Endothelial cell of umbilical vein (primary cell): ENCODE measurements around the gene ARHGAP42. TPM values are rescaled to one million over a fixed set of nuclear protein-coding genes. Genes with fewer than 3 reads are reported as not detected.

Experiments
- BruUV-seq: library from RNA; stranded (reverse); fragments of 400-500 nt; replicated peaks from 2 replicates; lab custom pipeline; 2021; lab: Mats Ljungman, UMichigan
- CTCF ChIA-PET: fragments of 300-600, 350-600 bp; sonication (Branson Sonifier 250); formaldehyde crosslinking; loops from one replicate; lab custom pipeline; 2021; ENCODE audit warnings: antibody characterized with exemption, inconsistent platforms; lab: Charles Lee
- POLR2A ChIA-PET: fragments of 300-600, 350-600 bp; sonication (Branson Sonifier 250); formaldehyde crosslinking; loops from one replicate; lab custom pipeline; 2021; ENCODE audit warnings: antibody characterized with exemption, inconsistent platforms; lab: Charles Lee
- DNase-seq: peaks from one replicate; pipeline ENCODE4 v3.0.0-alpha.2; 2011; ENCODE audit warnings: low read depth, low spot score
- FAIRE-seq: peaks from 2 replicates; lab custom pipeline; 2011; peaks lifted over from hg19 to GRCh38; lab: Jason Lieb, UNC
- H2AFZ ChIP-seq: 2 replicates; pipeline ENCODE4 v1.6.0; 2012; ENCODE audit warnings: low read depth, low read length, control low read depth, inconsistent platforms
- H3K27ac ChIP-seq: 2 replicates; pipeline ENCODE4 v1.5.1; 2011; ENCODE audit warnings: low read depth, mild to moderate bottlenecking, control low read depth, low read length, moderate library complexity; ENCODE audit not compliant: insufficient read depth
- H3K27me3 ChIP-seq, 2 experiments: 2 replicates each; pipeline versions ENCODE4 v1.6.0 to v1.6.1; 2011; ENCODE audit warnings: low read length in 2 of 2, mixed read lengths in 1 of 2; ENCODE audit not compliant: control insufficient read depth in 2 of 2, insufficient read depth in 2 of 2
- H3K36me3 ChIP-seq, 2 experiments: 2 replicates in 1 of 2; 3 replicates in 1 of 2; pipeline ENCODE4 v1.5.1; 2011; ENCODE audit warnings: low read length in 2 of 2, mild to moderate bottlenecking in 1 of 2, moderate library complexity in 1 of 2; ENCODE audit not compliant: control insufficient read depth in 2 of 2, insufficient read depth in 2 of 2; ENCODE audit errors: extremely low read depth in 1 of 2
- H3K4me1 ChIP-seq: 3 replicates; pipeline ENCODE4 v1.5.1; 2011; ENCODE audit warnings: mild to moderate bottlenecking, low read length; ENCODE audit not compliant: control insufficient read depth, insufficient read depth; ENCODE audit errors: extremely low read depth
- H3K4me2 ChIP-seq: 2 replicates; pipeline ENCODE4 v1.6.1; 2011; ENCODE audit warnings: low read length, control low read depth, mixed read lengths; ENCODE audit not compliant: insufficient read depth
- H3K4me3 ChIP-seq, 3 experiments: fragments of 200-600 bp in 1 of 3; sonication (generic), shearing (Covaris generic) in 1 of 3; replicated peaks in 1 of 3; 2 replicates each; pipeline ENCODE4 v1.5.1; 2011 to 2016; ENCODE audit warnings: control low read depth in 3 of 3, low read length in 3 of 3, mild to moderate bottlenecking in 2 of 3, inconsistent platforms in 1 of 3, low read depth in 1 of 3, moderate library complexity in 1 of 3; ENCODE audit not compliant: insufficient read depth in 1 of 3
- H3K79me2 ChIP-seq: 2 replicates; pipeline ENCODE4 v1.6.0; 2012; ENCODE audit warnings: low read length, inconsistent platforms; ENCODE audit not compliant: control insufficient read depth, insufficient read depth
- H3K9ac ChIP-seq: replicated peaks from 2 replicates; pipeline ENCODE3; 2011; ENCODE audit warnings: low read length, control low read depth; ENCODE audit not compliant: insufficient read depth; ENCODE audit errors: extremely low read depth
- H3K9me1 ChIP-seq: replicated peaks from 3 replicates; pipeline ENCODE4 v1.6.0; 2011; ENCODE audit warnings: mild to moderate bottlenecking, low read length; ENCODE audit not compliant: control insufficient read depth, insufficient read depth; ENCODE audit errors: extremely low read depth
- H3K9me3 ChIP-seq: replicated peaks from 2 replicates; pipeline ENCODE4 v1.5.1; 2012; ENCODE audit warnings: low read length, inconsistent platforms; ENCODE audit not compliant: control insufficient read depth, insufficient read depth
- H4K20me1 ChIP-seq: replicated peaks from 2 replicates; pipeline ENCODE3; 2011; ENCODE audit warnings: mild to moderate bottlenecking, low read length; ENCODE audit not compliant: control insufficient read depth, insufficient read depth; ENCODE audit errors: extremely low read depth
- EZH2 ChIP-seq: IDR thresholded peaks from 2 replicates; pipeline ENCODE4 v1.6.1; 2012; ENCODE audit warnings: borderline replicate concordance, low read depth, mild to moderate bottlenecking, moderate library complexity, low read length, inconsistent platforms; ENCODE audit not compliant: severe bottlenecking
- FOS ChIP-seq: IDR thresholded peaks from 2 replicates; pipeline ENCODE4 v1.6.1; 2011; ENCODE audit warnings: mild to moderate bottlenecking, low read length, moderate library complexity, borderline replicate concordance; ENCODE audit not compliant: insufficient read depth
- GATA2 ChIP-seq: IDR thresholded peaks from 2 replicates; pipeline ENCODE4 v1.7.0; 2011; ENCODE audit warnings: low read depth, mild to moderate bottlenecking, moderate library complexity, mixed read lengths, low read length; ENCODE audit not compliant: insufficient read length, insufficient read depth
- JUN ChIP-seq: IDR thresholded peaks from 2 replicates; pipeline ENCODE4 v1.6.1; 2011; ENCODE audit warnings: borderline replicate concordance, low read depth; ENCODE audit not compliant: insufficient read length, insufficient read depth
- MYC ChIP-seq: IDR thresholded peaks from one replicate; pipeline ENCODE4 v1.6.1; 2011; ENCODE audit warnings: mild to moderate bottlenecking, low read depth, low read length
- POLR2A ChIP-seq: IDR thresholded peaks from 2 replicates; pipeline ENCODE4 v1.6.1; 2012; ENCODE audit warnings: low read depth, mild to moderate bottlenecking, control low read depth, low read length
- POLR2AphosphoS5 ChIP-seq: IDR thresholded peaks from 2 replicates; pipeline ENCODE4 v1.6.1; 2012; ENCODE audit warnings: low read depth, mild to moderate bottlenecking, control low read depth, low read length, moderate library complexity; ENCODE audit not compliant: insufficient read depth
- dilution Hi-C: fragments of 300-500 bp; cut with MboI; formaldehyde crosslinking; loops from one replicate; pipeline ENCODE4 v1.15.0; 2019; ENCODE audit warnings: low sequenced_read_pairs; ENCODE audit not compliant: extremely low pct_ligation_motif_present
- intact Hi-C: fragments of 100-400 bp; cut with micrococcal nuclease; formaldehyde crosslinking; loops from one replicate; pipeline ENCODE4 v1.10.0; 2022
- polyA plus RNA-seq, 4 experiments: library from polyadenylated mRNA; depleted of rRNA in 3 of 4; stranded (reverse) in 3 of 4; unstranded in 1 of 4; fragments of >200 nt; gene quantifications; 2 replicates each; pipeline versions ENCODE4 v1.2.1 to v1.2.3, GENCODE V29; 2011 to 2012; ENCODE audit warnings: missing spikeins in 1 of 4
- total RNA-seq: library from RNA; stranded (reverse); gene quantifications from 2 replicates; pipeline ENCODE4 v1.2.3, GENCODE V29; 2021
- TF ChIP-seq, protein P1 (sequence below), 2 donors: IDR thresholded peaks; 1 replicate in 1 of 2; 2 replicates in 1 of 2; pipeline ENCODE4 v1.5.1; 2011; ENCODE audit warnings: low read length in 2 of 2, mild to moderate bottlenecking in 2 of 2, moderate library complexity in 2 of 2, control low read depth in 1 of 2, inconsistent platforms in 1 of 2, low read depth in 1 of 2; ENCODE audit not compliant: insufficient read depth in 1 of 2; ENCODE audit errors: extremely low read depth in 1 of 2
- TF ChIP-seq, protein P2 (sequence below): IDR thresholded peaks from 2 replicates; pipeline ENCODE4 v1.6.1; 2011; ENCODE audit not compliant: insufficient read depth, insufficient read length

Gene ARHGAP42
- total and polyA plus RNA-seq, 2 donors (not counting 3 experiments of a cell fraction or from before 2014, with no cell fraction given): 1.8 to 2.4 TPM

- H3K79me2 ChIP-seq: no peaks in the 10 kb centered on the region
- H3K4me3 ChIP-seq: no peak overlapping the region
- no peak overlapping the region for H2AFZ ChIP-seq
- no TSS peak for BruUV-seq
- H3K9ac ChIP-seq: no peak overlapping the region
- H3K27me3 ChIP-seq: no peaks in the 10 kb centered on the region
- dilution Hi-C loops (no loop called here), intact Hi-C loops (no loop called here)
- no peak for FAIRE-seq
- no peaks in the 10 kb centered on the region for H3K4me1 ChIP-seq
- POLR2A ChIA-PET: no interaction called here
- H3K36me3 ChIP-seq: no peaks in the 10 kb centered on the region
- CTCF ChIA-PET: interaction anchor here (1.2 kb wide), 1 partner anchor 75 kb away, joined by 3 read pairs; no protein-coding TSS in a partner anchor
- no peak overlapping the region for H3K27ac ChIP-seq
- H4K20me1 ChIP-seq: no peaks in the 10 kb centered on the region
- H3K9me3 ChIP-seq: no peaks in the 10 kb centered on the region
- H3K9me1 ChIP-seq: no peaks in the 10 kb centered on the region
- TF ChIP-seq MYC (no peak), POLR2AphosphoS5 (no peak), POLR2A (no peak), EZH2 (no peak), GATA2 (no peak), JUN (no peak), FOS (no peak)
- TF ChIP-seq, protein P1, sequence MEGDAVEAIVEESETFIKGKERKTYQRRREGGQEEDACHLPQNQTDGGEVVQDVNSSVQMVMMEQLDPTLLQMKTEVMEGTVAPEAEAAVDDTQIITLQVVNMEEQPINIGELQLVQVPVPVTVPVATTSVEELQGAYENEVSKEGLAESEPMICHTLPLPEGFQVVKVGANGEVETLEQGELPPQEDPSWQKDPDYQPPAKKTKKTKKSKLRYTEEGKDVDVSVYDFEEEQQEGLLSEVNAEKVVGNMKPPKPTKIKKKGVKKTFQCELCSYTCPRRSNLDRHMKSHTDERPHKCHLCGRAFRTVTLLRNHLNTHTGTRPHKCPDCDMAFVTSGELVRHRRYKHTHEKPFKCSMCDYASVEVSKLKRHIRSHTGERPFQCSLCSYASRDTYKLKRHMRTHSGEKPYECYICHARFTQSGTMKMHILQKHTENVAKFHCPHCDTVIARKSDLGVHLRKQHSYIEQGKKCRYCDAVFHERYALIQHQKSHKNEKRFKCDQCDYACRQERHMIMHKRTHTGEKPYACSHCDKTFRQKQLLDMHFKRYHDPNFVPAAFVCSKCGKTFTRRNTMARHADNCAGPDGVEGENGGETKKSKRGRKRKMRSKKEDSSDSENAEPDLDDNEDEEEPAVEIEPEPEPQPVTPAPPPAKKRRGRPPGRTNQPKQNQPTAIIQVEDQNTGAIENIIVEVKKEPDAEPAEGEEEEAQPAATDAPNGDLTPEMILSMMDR (IDR thresholded peaks at IDR 0.05; ENCODE audit: extremely low read depth in 1 of 2, insufficient read depth in 1 of 2, low read depth in 1 of 2, low read length in 2 of 2): no peak
- TF ChIP-seq, protein P2, sequence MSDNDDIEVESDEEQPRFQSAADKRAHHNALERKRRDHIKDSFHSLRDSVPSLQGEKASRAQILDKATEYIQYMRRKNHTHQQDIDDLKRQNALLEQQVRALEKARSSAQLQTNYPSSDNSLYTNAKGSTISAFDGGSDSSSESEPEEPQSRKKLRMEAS: no peak
- no peak overlapping the region for H3K4me2 ChIP-seq
- no peak for DNase-seq
Measured at GRCh38 chr11:100752371-100753171, 65.5 kb downstream of the ARHGAP42 start.
